CD4-positive, alpha-beta T cell treated with Interferon alpha-2 for 1 hour (primary cell): Measurements from ENCODE around the gene MUC2.

ENCODE experiments used
- DNase-seq, 2 donors: peaks; one replicate each; pipeline ENCODE4 v3.0.0-alpha.2; 2020 to 2022

The MUC2 gene

DNA sequence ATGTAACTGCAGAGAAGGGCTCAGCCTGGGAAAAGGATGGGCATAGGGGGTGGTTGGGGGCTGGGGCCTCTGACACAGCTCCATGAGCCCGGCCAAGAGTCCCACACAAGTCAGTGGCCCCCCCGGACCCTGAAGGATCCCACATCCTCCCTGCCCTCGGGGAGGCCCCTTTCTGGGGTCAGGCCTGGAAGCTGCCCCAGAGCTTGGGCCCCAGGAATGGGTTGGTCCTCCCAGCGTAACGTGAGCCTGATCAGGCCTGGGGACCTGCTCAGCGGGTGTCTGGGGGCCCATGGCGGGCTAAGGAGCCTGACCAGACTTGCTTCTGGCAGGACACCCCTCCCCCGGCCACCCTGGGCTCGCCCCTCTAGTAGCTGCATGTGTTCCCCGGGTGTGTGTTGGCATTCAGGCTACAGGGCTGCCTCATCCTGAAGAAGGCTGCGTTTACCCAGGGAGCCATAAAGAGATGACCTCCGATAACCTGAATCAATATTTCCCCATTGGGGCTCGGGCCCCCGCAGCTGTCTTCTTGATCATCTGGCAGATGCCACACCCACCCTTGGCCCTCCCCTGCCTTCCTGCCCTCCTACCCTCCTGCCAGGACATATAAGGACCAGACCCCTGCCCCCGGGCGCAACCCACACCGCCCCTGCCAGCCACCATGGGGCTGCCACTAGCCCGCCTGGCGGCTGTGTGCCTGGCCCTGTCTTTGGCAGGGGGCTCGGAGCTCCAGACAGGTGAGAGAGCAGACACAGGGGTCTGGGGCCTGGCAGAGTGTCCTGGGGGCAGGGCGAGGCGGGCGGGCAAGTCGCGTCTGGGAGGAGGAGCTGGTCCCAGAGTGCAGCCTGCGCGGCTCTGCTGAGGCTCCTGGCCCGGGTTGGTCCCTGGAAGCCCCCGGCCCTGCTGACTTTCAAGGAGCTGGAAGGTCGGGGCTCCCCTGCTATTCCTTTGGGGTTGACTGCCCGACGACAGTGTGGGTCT is at the start of gene MUC2:
MUC2 (plus strand) TSS at position 631 of the 978 bp plus-strand sequence.
- DNase-seq, result no peak

DNA sequence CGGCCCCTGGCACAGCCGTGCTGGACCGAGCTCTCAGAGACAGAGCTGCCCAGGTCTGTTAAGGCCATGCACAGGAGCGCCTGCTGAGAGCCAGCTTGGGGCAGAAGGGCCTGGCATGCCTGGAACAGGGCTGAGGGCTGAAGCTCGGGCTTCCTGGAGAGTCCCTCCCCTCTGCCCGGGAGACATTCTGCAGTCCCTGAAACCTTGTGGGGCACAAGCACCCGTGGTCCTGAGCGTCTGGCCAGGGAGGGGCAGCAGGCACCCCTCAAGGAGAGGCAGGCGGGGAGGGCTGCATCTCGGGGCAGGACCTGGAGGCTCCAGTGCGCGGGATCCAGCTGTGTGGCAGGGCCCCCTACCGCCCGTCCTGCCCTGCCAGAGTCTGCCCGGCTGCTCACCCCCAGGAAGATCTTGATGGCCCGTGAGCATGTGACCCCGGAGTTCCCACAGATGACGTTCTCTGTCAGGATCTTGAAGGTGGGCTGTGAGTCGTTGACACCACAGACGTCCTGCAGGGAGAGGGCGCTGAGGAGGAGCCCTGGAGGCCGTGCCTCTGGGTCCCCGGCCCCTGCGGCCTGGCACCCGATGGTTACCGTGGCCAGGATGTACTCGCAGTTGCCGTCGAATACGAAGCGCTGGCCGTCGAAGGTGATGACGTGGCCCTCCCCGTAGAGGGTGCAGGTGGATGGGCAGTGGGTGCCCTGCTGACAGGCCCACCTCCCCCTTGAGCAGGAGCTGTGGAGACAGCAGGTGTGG is 49.1 kb upstream of the MUC2 start:
- no peak for DNase-seq

DNA sequence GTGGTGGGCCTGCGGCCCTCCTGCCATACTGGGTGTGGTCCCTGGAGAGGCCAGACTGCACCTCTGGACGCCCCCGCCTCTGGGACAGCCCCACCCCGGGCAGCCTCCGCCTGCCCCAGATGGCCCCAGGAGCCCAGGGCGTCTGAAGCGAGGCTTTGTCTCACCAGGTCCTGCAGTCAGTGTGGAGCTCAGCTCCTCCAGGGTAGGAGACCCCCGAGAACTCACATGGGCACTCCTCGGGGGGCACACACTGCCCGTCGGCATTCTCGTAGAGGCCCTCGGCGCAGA is 48.6 kb upstream of the MUC2 start:
- no peak for DNase-seq

DNA sequence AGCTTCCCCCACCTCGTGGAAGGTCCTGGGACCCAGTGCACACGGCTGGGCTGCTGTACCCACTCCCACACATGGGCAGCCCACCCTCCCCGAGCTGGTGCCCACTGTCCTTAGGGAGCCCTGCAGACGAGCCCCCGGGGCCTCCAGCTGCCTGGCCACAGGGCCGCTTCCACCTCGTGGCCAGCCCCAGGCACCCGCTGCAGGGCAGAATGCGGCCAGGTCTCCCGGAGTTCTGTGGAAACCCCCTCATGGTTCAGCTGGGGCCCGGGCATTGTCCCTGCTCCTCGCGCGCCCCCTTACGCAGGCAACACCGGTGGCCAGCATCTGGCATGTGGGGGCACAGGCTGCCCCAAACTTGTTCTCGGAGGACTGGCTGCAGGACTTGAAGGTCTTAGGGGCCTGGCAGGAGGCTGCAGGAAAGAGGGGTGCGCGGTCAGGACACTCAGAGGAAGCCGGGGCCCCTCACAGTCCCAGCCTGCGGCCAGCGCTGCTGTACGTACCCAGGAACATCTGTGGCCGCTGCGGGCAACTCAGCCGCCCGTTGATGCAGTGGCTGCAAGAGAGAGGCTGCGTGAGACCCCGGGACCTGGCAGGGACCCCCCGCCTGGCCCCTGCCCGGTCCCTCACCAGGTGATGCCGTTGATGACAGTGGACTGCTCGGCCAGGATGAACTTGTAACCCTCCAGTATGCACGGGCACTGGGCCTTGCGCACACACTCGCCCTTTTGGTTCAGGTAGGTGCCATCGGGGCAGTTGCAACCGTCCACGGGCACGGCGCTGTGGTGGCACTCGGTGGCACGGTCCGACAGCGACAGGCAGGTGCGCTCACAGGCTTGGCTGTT is 47.8 kb upstream of the MUC2 start:
- no peak for DNase-seq

DNA sequence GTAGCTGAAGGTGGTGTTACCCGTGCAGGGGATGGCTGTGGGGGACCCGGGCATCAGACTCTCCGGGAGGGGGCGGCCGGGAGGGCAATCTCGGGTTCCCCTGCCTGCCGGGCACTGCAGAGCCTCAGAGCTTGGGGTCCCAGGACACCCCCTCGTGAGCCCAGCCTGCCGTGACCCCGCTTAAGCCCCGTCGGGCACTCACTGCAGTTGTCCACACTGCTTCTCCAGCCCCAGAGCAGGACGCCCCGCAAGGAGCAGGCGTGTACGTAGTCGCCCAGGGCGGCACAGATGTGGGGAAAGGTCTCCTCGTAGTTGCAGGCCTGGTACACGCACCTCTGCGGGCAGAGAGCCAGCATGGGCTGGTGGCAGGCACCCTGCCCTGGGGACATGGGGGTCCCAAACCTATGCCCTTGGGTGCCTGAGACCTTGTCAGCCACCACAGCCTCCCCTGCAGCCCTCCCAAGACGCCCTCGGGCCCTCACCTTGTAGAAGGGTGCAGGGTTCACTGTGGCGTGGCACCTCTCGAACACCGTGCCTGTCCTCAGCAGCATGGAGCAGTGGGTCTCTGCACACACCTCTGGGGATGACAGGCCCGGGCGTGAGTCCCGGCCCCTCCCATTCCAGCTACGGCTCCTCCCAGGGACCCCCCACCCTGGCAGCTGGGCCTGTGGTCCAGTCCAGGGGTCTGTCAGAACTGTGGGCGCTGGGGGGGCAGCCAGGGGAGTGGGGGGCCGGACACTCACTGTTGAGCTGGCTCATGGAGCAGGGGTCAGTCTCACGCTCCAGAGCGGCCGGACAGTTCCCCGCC is 47.0 kb upstream of the MUC2 start:
- DNase-seq, result no peak

DNA sequence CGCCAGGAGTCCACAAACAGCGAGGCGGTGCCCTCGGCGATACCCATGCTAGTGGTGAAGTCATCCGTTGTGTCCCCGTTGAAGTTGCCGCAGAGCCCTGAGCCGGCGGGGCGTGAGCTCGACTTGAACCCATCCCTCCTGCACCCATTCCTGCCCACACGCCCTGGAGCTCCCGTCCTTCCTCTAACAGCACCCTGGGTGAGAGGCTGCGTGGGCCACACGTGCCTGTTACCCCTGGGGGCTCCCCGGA is 46.5 kb upstream of the MUC2 start:
- DNase-seq, result no peak

DNA sequence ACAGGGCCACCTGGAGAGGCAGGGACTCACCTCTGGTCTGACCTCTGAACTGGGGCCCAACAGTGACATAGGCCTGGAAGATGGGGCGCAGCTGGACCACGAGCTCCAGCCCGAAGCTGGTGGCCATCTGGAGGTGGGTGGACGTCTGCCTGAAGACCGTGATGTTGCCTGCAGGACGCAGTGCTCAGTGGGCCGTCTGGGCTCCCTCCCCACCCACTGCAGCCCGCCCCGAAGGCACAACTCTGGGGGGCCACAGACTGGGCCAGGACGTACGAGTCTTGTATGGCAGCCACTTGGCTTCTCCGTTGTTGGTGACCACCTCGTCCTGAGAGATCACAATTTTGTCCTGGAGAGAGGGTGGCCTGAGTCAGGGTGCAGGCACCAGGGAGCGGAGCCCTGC is 46.1 kb upstream of the MUC2 start:
- DNase-seq, result no peak

DNA sequence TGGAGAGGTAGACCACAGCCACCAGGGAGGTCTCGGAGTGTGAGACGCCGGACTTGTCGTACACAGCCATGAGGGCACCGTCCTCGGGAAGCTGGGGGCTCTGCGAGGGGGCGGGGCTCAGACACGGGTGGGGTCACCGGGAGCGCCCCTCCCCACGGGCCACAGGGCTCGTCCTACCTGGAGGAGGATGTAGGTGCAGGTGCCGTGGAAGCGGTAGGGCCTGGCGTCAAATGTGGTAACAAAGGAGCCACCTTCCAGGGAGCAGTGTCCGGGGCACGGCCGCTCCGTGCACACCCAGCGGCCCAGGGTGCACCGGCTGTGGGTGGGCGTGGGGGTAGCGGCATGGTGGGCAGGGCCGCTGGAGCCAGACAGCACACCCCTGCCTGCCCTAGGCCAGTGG is 45.6 kb upstream of the MUC2 start:
- DNase-seq, result no peak

DNA sequence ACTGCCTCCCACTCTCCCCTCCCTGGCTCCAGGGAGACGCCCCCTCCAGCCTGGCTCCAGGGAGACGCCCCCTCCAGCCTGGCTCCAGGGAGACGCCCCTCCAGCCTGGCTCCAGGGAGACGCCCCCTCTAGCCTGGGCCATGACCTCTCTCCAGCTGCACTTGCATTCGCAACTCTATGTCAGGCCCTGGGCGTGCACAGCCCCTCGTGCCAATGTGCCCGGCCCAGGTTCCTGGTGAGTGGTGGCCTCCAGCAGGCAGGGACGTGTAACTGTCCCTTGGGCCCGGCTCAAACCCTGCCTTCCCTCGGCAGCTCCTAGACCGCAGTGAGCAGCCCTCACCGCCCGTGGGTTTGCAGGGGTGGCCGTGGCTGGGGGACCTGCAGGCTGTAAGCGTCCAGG is 45.0 kb upstream of the MUC2 start:
- no peak for DNase-seq

DNA sequence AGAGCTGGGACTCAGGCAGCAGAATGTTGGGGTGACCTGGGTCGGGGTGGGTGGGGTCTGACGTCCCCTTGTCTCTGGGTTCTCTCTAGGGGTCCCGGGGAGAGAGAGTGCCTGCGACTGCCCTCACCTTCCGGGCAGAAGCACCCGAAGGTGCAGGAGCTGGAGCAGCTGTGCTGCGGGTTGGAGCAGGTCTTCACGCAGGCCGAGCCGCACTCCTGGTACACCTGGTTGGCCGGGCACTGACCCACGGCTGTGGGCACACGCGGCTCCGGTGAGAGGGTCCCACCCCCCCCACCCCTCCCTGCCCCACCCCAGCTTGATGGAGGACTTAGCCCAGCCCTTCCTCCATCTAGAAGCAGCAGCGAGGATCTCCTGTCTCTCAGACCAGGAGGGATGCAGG is 44.6 kb upstream of the MUC2 start:
- DNase-seq, result no peak

DNA sequence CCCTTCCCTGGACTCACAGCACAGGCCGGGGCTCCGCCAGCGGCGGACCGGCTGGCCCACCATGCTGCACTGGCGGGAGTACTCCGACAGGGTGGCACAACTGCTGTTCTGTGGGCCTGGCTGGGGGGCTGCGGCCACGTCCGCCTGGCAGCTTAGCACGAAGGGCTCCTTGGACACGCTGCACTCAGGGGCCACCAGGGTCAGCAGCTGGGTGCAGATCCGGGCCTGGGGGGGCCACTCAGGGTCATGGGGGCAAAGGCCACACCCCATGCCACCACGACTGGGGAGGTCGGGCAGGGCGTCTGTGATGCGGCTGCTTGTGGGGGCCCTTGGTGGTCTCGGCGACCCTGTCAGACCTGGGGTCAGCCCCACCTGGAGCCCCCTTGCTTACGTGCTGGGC is 44.1 kb upstream of the MUC2 start:
- no peak for DNase-seq

DNA sequence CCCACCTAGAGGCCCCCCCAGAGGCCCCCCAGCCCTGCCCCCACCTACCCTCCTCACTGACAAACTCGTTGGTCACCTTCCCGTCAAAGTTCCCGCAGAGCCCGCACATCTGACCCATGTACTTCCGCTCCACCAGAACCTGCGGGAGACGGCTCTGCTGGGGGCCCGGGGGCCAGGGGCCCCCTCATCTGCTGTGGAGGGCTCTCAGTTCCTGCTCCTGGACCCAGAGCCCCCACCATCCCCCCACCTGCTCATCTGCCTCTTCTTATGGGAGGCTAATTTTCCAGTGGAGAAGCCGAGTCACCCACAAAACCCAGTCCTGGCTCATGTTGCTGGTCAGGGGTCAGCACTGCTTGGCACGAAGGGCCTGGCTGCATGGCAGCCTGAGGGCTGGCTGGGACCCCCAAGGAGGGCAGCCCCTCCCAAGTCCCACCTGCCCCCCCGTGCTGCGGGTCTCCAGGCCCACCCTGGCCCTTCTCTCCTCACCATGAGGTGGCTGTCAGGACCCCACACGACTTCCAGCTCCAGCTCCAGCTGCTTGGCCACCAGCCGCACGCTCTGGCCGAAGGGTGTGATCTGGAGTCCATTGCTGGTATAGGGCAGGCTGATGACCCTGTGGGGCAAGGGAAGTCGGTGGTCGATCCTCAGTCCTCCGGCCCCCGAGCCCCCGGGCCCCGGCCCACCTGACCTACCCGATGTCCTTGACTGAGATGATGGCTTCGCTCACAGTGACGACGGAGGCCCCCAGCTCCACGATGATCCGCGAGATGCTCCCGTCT is 43.4 kb upstream of the MUC2 start:
- DNase-seq, result no peak

DNA sequence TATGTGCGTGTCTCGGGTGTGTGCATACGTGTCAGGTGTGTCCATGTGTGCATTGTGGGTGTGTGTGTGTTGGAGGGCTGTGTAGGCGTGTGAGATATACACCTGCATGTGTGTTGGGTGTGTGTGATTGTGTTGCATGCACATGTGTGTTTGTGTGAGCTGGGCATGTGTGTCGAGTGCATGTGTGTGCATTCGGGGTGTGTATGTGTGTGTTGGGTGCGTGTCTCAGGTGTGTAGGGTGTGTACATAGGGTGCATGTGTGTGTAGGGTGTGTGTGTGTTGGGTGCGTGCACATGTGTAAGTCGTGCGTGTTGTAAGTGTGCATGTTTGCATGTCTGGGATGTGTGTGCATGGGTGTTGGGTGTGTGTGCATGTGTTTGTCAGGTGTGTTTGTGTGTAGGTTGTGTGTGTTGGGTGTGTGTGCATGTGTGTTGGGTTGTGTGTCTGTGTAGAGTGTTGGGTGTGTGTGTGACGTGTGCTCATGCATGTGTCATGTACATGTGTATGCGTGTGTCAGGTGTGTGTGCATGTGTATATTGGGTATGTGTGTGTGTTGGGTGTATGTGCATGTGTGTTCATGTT is 42.3 kb upstream of the MUC2 start:
- no peak for DNase-seq

DNA sequence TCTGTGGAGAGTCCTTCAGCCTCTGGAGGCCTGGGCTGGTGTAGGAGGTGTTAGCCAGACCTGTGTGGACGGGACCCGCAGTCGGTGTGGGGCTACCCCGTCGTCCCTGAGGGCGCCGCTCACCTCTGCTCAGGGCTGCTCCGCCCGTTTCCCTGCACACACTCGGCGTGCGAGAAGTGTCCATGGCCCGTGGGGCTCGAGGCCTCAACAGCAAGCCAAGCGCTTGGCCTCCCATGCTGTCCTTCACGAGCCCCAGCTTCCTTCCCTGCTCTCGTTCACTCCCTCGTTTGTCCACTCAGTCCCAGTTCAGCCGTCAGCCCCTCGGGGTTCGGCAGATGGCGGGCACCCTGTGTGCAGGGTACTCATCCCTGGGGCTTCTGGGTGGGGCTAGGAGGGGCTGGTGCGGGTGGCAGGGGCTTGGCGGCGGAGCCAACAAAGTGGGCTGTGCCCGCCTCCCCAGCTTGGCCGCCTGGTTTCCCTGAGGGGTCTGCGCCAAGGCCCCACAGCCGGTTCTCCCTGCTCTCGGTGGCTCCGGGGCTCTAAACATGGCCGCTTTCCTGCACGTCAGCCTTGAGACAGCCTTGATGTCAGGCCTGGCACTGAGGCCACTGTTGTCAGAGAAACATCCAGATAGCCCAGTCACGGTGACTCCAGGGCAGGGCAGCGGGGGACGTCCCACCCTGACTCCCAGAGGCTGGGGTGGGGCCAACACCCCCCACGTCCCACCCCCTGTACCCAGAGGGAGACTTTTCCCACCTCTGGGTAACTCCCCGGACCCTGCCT is 41.5 kb upstream of the MUC2 start:
- no peak for DNase-seq

DNA sequence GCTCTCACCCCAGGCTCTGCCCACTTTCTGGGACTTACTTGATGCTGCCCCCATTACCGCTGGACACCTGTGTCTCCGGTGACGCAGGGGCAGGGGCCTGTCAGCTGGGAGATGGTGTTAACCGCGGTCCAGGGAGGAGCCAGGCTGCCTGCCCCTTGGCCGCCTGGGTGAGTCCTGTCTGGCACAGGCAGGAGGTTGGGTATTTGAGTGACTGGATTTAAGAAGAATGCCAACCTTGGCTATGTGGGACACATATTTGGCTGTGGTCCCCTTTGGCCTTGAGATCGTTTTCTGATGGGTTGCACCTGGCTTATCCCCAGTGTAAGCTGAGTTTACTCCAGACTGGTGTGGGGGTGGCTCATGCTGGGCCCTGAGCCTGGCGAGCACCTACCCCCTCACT is 40.7 kb upstream of the MUC2 start:
- no peak for DNase-seq

DNA sequence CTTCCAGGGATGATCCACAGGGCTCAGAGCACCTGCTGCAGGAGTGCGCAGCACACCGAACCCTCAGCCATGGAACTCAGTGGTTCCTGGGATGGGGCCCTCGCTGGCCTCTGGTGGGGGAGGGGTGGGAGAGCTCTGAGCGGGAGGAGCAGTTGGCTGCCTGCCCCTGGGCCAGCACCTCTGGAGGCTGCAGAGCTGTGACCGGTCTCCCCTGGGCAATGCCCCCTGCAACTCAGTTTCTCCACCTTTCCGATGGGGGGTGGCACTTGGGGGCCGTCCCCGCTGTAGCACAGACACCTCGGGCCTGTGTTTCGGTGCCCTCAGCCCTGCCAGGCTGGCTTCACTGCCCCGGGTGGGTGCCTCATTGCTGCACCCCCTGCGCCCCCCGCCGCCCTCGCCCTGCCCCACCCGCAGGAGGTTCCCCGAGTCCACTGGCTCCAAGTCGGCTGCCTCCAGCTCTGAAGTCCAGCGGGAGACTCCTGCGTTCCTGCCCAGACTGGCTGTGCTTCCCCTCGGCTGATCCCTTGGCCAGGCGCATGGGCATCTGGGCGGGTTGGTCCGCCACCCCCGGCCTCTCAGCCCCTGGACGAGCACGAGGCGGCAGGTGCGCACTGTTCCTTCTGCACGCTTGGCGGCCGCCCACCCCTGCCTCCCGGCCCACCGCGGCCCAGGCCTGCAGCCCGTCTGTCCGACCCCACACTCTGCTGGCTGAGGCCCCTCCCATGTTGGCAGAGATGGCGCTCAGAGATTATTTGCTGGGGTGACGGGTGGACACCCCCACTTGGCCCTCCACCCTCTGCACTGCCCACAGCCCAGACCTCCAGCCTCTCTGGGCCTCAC is 40.0 kb upstream of the MUC2 start:
- DNase-seq, result no peak

DNA sequence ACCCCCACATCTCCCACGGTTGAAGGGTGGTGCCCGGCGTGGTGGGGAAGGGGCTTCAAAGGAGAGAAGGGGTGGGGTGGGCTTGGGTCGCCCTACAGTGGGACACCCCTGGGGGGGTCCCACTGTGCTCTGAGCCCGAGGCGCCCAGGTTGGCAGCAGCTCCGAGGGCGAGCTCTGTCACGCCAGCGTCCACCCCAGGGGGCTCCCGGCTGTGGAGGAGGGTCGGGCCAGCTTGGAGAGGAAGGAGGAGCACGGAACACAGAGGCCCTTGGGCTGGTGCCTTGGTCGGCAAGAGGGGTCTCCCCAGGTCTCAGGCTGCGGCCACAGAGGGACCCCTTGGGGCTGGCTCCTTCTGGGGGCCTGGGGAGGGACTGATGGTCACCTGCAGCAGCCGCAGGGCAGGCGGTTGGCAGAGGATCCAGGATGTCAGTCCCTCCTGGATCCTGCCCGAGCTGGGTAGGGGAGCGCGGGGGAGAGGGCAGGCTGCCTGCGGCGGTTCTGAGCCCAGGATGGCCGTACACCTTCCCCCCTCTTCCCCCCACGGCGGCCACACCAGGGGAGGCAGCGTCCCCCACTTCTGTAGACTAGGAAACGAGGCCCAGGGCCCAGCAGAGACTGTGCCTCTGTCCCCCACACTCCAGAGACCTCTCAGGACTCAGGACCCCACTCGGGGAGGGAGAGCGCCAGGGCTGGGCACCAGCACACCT is 38.9 kb upstream of the MUC2 start:
- no peak for DNase-seq

DNA sequence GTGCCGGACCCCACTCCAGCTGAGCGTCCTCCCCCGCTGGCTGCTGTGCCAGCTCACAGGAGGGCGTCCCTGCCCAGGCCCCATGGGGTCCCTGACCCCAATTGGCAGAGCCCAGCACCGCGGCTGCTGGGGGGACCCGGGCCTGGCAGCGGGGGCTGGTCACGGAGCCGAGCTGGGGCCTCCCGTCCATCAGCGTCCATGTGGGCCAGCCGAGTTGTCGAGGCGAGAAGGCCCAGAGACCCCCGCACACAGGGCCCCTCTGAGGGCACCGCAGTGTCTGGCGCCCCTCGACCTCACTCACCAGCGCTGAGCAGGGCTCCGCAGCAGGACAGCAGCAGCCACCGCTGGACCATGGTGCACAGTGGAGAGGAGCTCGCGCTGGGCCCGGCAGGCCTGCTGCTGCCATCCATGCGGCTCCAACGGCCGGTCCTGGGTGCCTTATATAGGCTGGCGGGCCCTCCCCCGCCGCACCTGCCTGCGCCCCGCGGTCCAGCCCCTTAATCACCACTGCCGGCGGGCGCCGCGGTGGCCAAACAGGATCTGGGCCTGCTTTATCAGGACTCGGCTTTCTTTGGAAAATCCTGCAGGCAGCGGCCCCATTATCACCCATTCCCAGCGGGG is 38.3 kb upstream of the MUC2 start, which contains the start of gene MUC6:
MUC6 (minus strand) TSS at position 416 of the 621 bp plus-strand sequence; CDS start at position 353, 63 bp downstream.
- DNase-seq, result no peak

DNA sequence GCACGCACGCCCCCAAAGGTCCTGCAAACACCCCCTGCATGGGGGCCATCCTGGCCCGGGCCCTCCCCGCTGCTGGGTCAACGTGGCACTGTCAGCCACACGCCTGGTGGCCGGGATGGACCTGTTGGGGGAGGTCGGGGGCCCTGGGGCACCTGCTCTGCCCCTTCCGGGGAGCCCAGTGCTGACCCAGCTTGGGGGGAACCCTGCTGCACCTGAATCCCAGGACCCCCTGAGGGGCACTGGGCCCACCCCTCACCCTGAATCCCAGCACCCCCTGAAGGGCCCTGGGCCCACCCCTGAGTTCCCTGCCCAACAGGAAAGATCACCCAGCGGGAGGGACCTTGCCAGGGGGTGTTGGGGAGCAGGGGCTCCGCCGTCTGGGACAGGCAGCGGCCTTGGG is 37.7 kb upstream of the MUC2 start:
- no peak for DNase-seq
